ENCODE measurements around the gene RPS27L. TPM values are rescaled to one million over a fixed set of nuclear protein-coding genes. Genes with fewer than 3 reads are reported as not detected.

The RPS27L gene
- total and polyA plus RNA-seq, 4 donors = 69.6 to 176 (median 84.6) TPM

- Histone ChIP-seq H3K4me3 (no peak overlapping the region), H3K27me3 (ENCODE audit: control insufficient read depth in 3 of 3, insufficient read depth in 3 of 3, low read length in 2 of 3) (no peaks in the 10 kb centered on the region), H3K27ac (ENCODE audit: low read depth in 1 of 2, low read length in 1 of 2) (no peak overlapping the region), H3K9ac (ENCODE audit: insufficient read depth in 1 of 2, low read length in 2 of 2) (peak overlapping the region in 1 of 2 donors; percentile 23), H3K36me3 (ENCODE audit: control insufficient read depth in 4 of 4, insufficient read depth in 4 of 4, low read length in 4 of 4) (no peaks in the 10 kb centered on the region), H3K4me1 (ENCODE audit: control insufficient read depth in 5 of 5, insufficient read depth in 5 of 5, low read length in 5 of 5) (peaks cover 0 to 3% (median 0%) of the 10 kb centered on the region in 5 donors), H3K9me3 (ENCODE audit: control insufficient read depth in 4 of 4, insufficient read depth in 3 of 4, low read length in 3 of 4) (no peaks in the 10 kb centered on the region)
- 60 to 75% methylated on average over 5 of the region's 5 CpGs for WGBS, 2 donors
- no peak for ATAC-seq (ENCODE audit: insufficient read depth, low FRiP score)
- TF ChIP-seq CTCF (IDR thresholded peaks at IDR 0.05; ENCODE audit: control extremely low read depth, extremely low read depth) = no peak
- no peak for DNase-seq
Measured at GRCh38 chr15:63178034-63178433, 20.8 kb upstream of the RPS27L start.

- Histone ChIP-seq H3K4me3 (no peak overlapping the region), H3K27me3 (ENCODE audit: control insufficient read depth in 3 of 3, insufficient read depth in 3 of 3, low read length in 2 of 3) (no peaks in the 10 kb centered on the region), H3K4me1 (ENCODE audit: control insufficient read depth in 5 of 5, insufficient read depth in 5 of 5, low read length in 5 of 5) (peaks cover 0 to 3% (median 0%) of the 10 kb centered on the region in 5 donors), H3K9ac (ENCODE audit: insufficient read depth in 1 of 2, low read length in 2 of 2) (no peak overlapping the region), H3K9me3 (ENCODE audit: control insufficient read depth in 4 of 4, insufficient read depth in 3 of 4, low read length in 3 of 4) (peaks cover 0 to 2% (median 0%) of the 10 kb centered on the region in 4 donors), H3K27ac (ENCODE audit: low read depth in 1 of 2, low read length in 1 of 2) (no peak overlapping the region), H3K36me3 (ENCODE audit: control insufficient read depth in 4 of 4, insufficient read depth in 4 of 4, low read length in 4 of 4) (no peaks in the 10 kb centered on the region)
- 96 to 98% methylated on average over 3 of the region's 3 CpGs for WGBS, 2 donors
- no peak for ATAC-seq (ENCODE audit: insufficient read depth, low FRiP score)
- TF ChIP-seq CTCF (IDR thresholded peaks at IDR 0.05; ENCODE audit: control extremely low read depth, extremely low read depth) = no peak
- no peak for DNase-seq
Measured at GRCh38 chr15:63176302-63176701, 19.0 kb upstream of the RPS27L start.

- Histone ChIP-seq H3K9me3 (ENCODE audit: control insufficient read depth in 4 of 4, insufficient read depth in 3 of 4, low read length in 3 of 4) (peaks cover 0 to 2% (median 0%) of the 10 kb centered on the region in 4 donors), H3K9ac (ENCODE audit: insufficient read depth in 1 of 2, low read length in 2 of 2) (no peak overlapping the region), H3K27me3 (ENCODE audit: control insufficient read depth in 3 of 3, insufficient read depth in 3 of 3, low read length in 2 of 3) (no peaks in the 10 kb centered on the region), H3K4me3 (no peak overlapping the region), H3K27ac (ENCODE audit: low read depth in 1 of 2, low read length in 1 of 2) (no peak overlapping the region), H3K4me1 (ENCODE audit: control insufficient read depth in 5 of 5, insufficient read depth in 5 of 5, low read length in 5 of 5) (peaks cover 0 to under 1% (median 0%) of the 10 kb centered on the region in 5 donors), H3K36me3 (ENCODE audit: control insufficient read depth in 4 of 4, insufficient read depth in 4 of 4, low read length in 4 of 4) (no peaks in the 10 kb centered on the region)
- DNase-seq (peak in 1 of 3 donors; percentile 27), ATAC-seq (ENCODE audit: insufficient read depth, low FRiP score) (no peak)
- no peak for TF ChIP-seq CTCF (IDR thresholded peaks at IDR 0.05; ENCODE audit: control extremely low read depth, extremely low read depth)
- 81 to 83% methylated on average over 3 of the region's 3 CpGs for WGBS, 2 donors
Measured at GRCh38 chr15:63172851-63173451, 15.7 kb upstream of the RPS27L start.

GRCh38 chr15:63172376-63172775, 15.1 kb upstream of the RPS27L start:
- ATAC-seq (ENCODE audit: insufficient read depth, low FRiP score) = no peak
- Histone ChIP-seq H3K9me3 (ENCODE audit: control insufficient read depth in 4 of 4, insufficient read depth in 3 of 4, low read length in 3 of 4) (peaks cover 0 to 2% (median 0%) of the 10 kb centered on the region in 4 donors), H3K36me3 (ENCODE audit: control insufficient read depth in 4 of 4, insufficient read depth in 4 of 4, low read length in 4 of 4) (no peaks in the 10 kb centered on the region), H3K27me3 (ENCODE audit: control insufficient read depth in 3 of 3, insufficient read depth in 3 of 3, low read length in 2 of 3) (no peaks in the 10 kb centered on the region), H3K4me3 (no peak overlapping the region), H3K27ac (ENCODE audit: low read depth in 1 of 2, low read length in 1 of 2) (no peak overlapping the region), H3K9ac (ENCODE audit: insufficient read depth in 1 of 2, low read length in 2 of 2) (no peak overlapping the region), H3K4me1 (ENCODE audit: control insufficient read depth in 5 of 5, insufficient read depth in 5 of 5, low read length in 5 of 5) (no peaks in the 10 kb centered on the region)
- no peak for DNase-seq
- no peak for TF ChIP-seq CTCF (IDR thresholded peaks at IDR 0.05; ENCODE audit: control extremely low read depth, extremely low read depth)
- WGBS, 2 donors = 94 to 98% methylated on average over 5 of the region's 5 CpGs
